ENCODE measurements around the gene BUD23.

- peak; percentile 99 for TF ChIP-seq ZNF121 (CRISPR knock-in tag; conservative IDR thresholded peaks at IDR 0.05)
- TF ChIP-seq RNF2 (IDR thresholded peaks at IDR 0.05): no peak
- TF ChIP-seq EZH2 (IDR thresholded peaks at IDR 0.05; ENCODE audit: borderline replicate concordance, low read depth, low read length): no peak
- TF ChIP-seq NR0B1 (IDR thresholded peaks at IDR 0.05; ENCODE audit: partially characterized antibody): no peak
- TF ChIP-seq ZNF3 (CRISPR knock-in tag; IDR thresholded peaks at IDR 0.05): no peak
- no peak for TF ChIP-seq NFYB (IDR thresholded peaks at IDR 0.05; ENCODE audit: extremely low read depth, insufficient read length)
- no peak for TF ChIP-seq ZNF785 (CRISPR knock-in tag; IDR thresholded peaks at IDR 0.05)
- TF ChIP-seq CSDE1 (IDR thresholded peaks at IDR 0.05): no peak
- TF ChIP-seq ZNF408 (CRISPR knock-in tag; IDR thresholded peaks at IDR 0.05; ENCODE audit: low read depth): no peak
Observed at GRCh38 chr7:73701357-73701995, 18.1 kb downstream of the BUD23 start.
